H9 (cell line): ENCODE measurements around the gene XXYLT1. TPM values are rescaled to one million over a fixed set of nuclear protein-coding genes. Genes with fewer than 3 reads are reported as not detected.

Experiments used
- DNase-seq: peaks from one replicate; pipeline ENCODE4 v3.0.0-alpha.2; 2017
- H2AFZ ChIP-seq: one replicate; pipeline ENCODE4 v1.6.1; 2013; ENCODE audit warnings: mild to moderate bottlenecking, low read length, control low read depth, moderate library complexity
- H2AK5ac ChIP-seq: 2 replicates; pipeline ENCODE4 v1.6.1; 2013; ENCODE audit warnings: low read length, control low read depth, mixed read lengths; ENCODE audit not compliant: insufficient read length
- H2BK120ac ChIP-seq: one replicate; pipeline ENCODE4 v1.6.1; 2013; ENCODE audit warnings: low read depth, mild to moderate bottlenecking, low read length, control low read depth, inconsistent platforms; ENCODE audit not compliant: poor library complexity, severe bottlenecking
- H2BK12ac ChIP-seq: 2 replicates; pipeline ENCODE4 v1.6.1; 2013; ENCODE audit warnings: low read length, control low read depth, mixed read lengths, low read depth; ENCODE audit not compliant: insufficient read length
- H2BK15ac ChIP-seq: 2 replicates; pipeline ENCODE4 v1.6.1; 2013; ENCODE audit warnings: low read depth, low read length, control low read depth
- H2BK20ac ChIP-seq: one replicate; pipeline ENCODE4 v1.6.1; 2013; ENCODE audit warnings: low read depth, mild to moderate bottlenecking, low read length, control low read depth, inconsistent platforms; ENCODE audit not compliant: poor library complexity, severe bottlenecking
- H2BK5ac ChIP-seq: 2 replicates; pipeline ENCODE4 v1.6.1; 2013; ENCODE audit warnings: low read length, control low read depth, mixed read lengths; ENCODE audit not compliant: insufficient read length
- H3K14ac ChIP-seq: 2 replicates; pipeline ENCODE4 v1.6.1; 2013; ENCODE audit warnings: low read length, control low read depth; ENCODE audit not compliant: insufficient read depth
- H3K18ac ChIP-seq: 2 replicates; pipeline ENCODE4 v1.6.1; 2013; ENCODE audit warnings: low read depth, mild to moderate bottlenecking, mixed read lengths, low read length, control low read depth; ENCODE audit not compliant: insufficient read length
- H3K23ac ChIP-seq: 2 replicates; pipeline ENCODE4 v1.6.1; 2013; ENCODE audit warnings: low read length, control low read depth, mixed read lengths, low read depth; ENCODE audit not compliant: insufficient read length
- H3K23me2 ChIP-seq: 2 replicates; pipeline ENCODE4 v1.6.1; 2013; ENCODE audit warnings: low read depth, mild to moderate bottlenecking, mixed read lengths, low read length, control low read depth; ENCODE audit not compliant: insufficient read length, poor library complexity, severe bottlenecking
- H3K27ac ChIP-seq: 2 replicates; pipeline ENCODE4 v1.5.1; 2013; ENCODE audit warnings: low read length, control low read depth, mixed read lengths, low read depth; ENCODE audit not compliant: insufficient read length
- H3K27me3 ChIP-seq: 2 replicates; pipeline ENCODE4 v1.6.1; 2013; ENCODE audit warnings: low read length, control low read depth, inconsistent platforms; ENCODE audit not compliant: insufficient read depth
- H3K4ac ChIP-seq: 2 replicates; pipeline ENCODE4 v1.6.1; 2013; ENCODE audit warnings: low read depth, mild to moderate bottlenecking, control low read depth, inconsistent platforms, low read length, moderate library complexity
- H3K4me1 ChIP-seq: 2 replicates; pipeline ENCODE4 v1.6.1; 2013; ENCODE audit warnings: low read length, control low read depth, inconsistent platforms; ENCODE audit not compliant: insufficient read depth
- H3K4me2 ChIP-seq: 2 replicates; pipeline ENCODE4 v1.6.1; 2013; ENCODE audit warnings: low read length, control low read depth, mixed read lengths; ENCODE audit not compliant: insufficient read length, insufficient read depth
- H3K56ac ChIP-seq: 2 replicates; pipeline ENCODE4 v1.6.1; 2013; ENCODE audit warnings: low read depth, mild to moderate bottlenecking, mixed read lengths, low read length, control low read depth; ENCODE audit not compliant: insufficient read length
- H3K79me1 ChIP-seq: 2 replicates; pipeline ENCODE4 v1.6.1; 2013; ENCODE audit warnings: low read depth, mild to moderate bottlenecking, moderate library complexity, low read length, control low read depth, inconsistent platforms; ENCODE audit not compliant: insufficient read depth, poor library complexity, severe bottlenecking
- H3K79me2 ChIP-seq: 2 replicates; pipeline ENCODE4 v1.6.1; 2013; ENCODE audit warnings: low read length, control low read depth, inconsistent platforms; ENCODE audit not compliant: insufficient read depth
- H3K9ac ChIP-seq: 2 replicates; pipeline ENCODE4 v1.6.1; 2013; ENCODE audit warnings: low read length, control low read depth, mixed read lengths; ENCODE audit not compliant: insufficient read length; ENCODE audit errors: extremely low read depth
- H3K9me3 ChIP-seq: one replicate; pipeline ENCODE4 v1.6.1; 2013; ENCODE audit warnings: low read depth, low read length, inconsistent platforms; ENCODE audit not compliant: control insufficient read depth
- H3T11ph ChIP-seq: one replicate; pipeline ENCODE4 v1.6.1; 2013; ENCODE audit warnings: mild to moderate bottlenecking, low read length, control low read depth, inconsistent platforms
- H4K20me1 ChIP-seq: one replicate; pipeline ENCODE4 v1.6.1; 2013; ENCODE audit not compliant: control insufficient read depth, insufficient read length, insufficient read depth
- H4K5ac ChIP-seq: 2 replicates; pipeline ENCODE4 v1.6.1; 2013; ENCODE audit warnings: low read depth, mild to moderate bottlenecking, mixed read lengths, low read length, control low read depth; ENCODE audit not compliant: insufficient read length
- H4K8ac ChIP-seq: replicated peaks from 2 replicates; pipeline ENCODE4 v1.6.1; 2013; ENCODE audit warnings: low read length, control low read depth, mixed read lengths, low read depth; ENCODE audit not compliant: insufficient read length
- H4K91ac ChIP-seq: 2 replicates; pipeline ENCODE4 v1.6.1; 2013; ENCODE audit warnings: low read depth, mild to moderate bottlenecking, moderate library complexity, mixed read lengths, low read length, control low read depth; ENCODE audit not compliant: insufficient read length
- H3K27ac Mint-ChIP-seq, 3 experiments: 2 replicates in 2 of 3; 3 replicates in 1 of 3; pipeline ENCODE4 v1.8.0; 2020 to 2021; ENCODE audit warnings: mixed read lengths in 3 of 3, mild to moderate bottlenecking in 1 of 3, moderate library complexity in 1 of 3
- H3K27me3 Mint-ChIP-seq: 2 replicates; pipeline ENCODE4 v1.8.0; 2021; ENCODE audit warnings: low read depth, mild to moderate bottlenecking, moderate library complexity, mixed read lengths
- H3K36me3 Mint-ChIP-seq, 3 experiments: 2 replicates in 2 of 3; 3 replicates in 1 of 3; pipeline ENCODE4 v1.8.0; 2020 to 2021; ENCODE audit warnings: low read depth in 3 of 3, mixed read lengths in 3 of 3; ENCODE audit not compliant: insufficient read depth in 1 of 3
- H3K4me1 Mint-ChIP-seq, 2 experiments: 2 replicates each; pipeline ENCODE4 v1.8.0; 2020; ENCODE audit warnings: mixed read lengths in 2 of 2
- H3K4me3 Mint-ChIP-seq, 2 experiments: 2 replicates in 1 of 2; 3 replicates in 1 of 2; pipeline ENCODE4 v1.8.0; 2020 to 2021; ENCODE audit warnings: mild to moderate bottlenecking in 2 of 2, mixed read lengths in 2 of 2, moderate library complexity in 1 of 2
- H3K9me3 Mint-ChIP-seq, 2 experiments: 2 replicates in 1 of 2; 3 replicates in 1 of 2; pipeline ENCODE4 v1.8.0; 2020; ENCODE audit warnings: mild to moderate bottlenecking in 2 of 2, mixed read lengths in 2 of 2, moderate library complexity in 1 of 2
- CTCF ChIP-seq: fragments of 200-600 bp; sonication (generic); conservative IDR thresholded peaks from 3 replicates; pipeline ENCODE4 v1.8.0; 2021; ENCODE audit warnings: antibody characterized with exemption, mild to moderate bottlenecking
- WGBS: extraction: QIAGEN DNeasy Blood & Tissue Kit; methylation state at CpG from one replicate; pipeline ENCODE4 v1.1.7; 2013; ENCODE audit warnings: missing lambda C conversion rate, low lambda C conversion rate, mixed read lengths; ENCODE audit not compliant: insufficient read length; ENCODE audit errors: extremely low coverage; 5-methylcytosine and 5-hydroxymethylcytosine counted together
- total RNA-seq: library from RNA; stranded (reverse); gene quantifications from 2 replicates; pipeline ENCODE4 v1.2.1, GENCODE V29; 2021

XXYLT1 gene
- total RNA-seq, 1 experiment from 2014 or later = 22.7 TPM

DNA sequence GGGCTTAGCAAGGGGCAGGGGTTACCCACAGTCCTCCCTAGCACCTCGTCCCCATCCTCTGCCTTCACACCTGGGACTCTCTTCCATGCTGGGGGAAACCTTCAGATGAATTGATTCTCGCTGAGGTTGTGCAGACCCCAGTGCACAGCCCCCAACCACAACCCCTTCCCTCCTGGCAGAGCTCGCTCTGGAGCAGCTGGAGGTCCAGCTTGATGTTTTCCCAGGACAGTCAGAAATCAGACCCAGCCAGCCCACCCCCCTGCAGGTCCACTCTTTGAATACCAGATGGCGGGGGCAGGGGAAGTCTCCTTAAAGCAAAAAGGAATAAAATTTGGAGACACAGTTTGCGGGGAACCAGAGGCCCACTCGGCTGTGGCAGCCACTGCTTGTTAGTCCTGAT, 234.4 kb downstream of the XXYLT1 start:
- no peak overlapping the region for H3K56ac ChIP-seq
- H4K5ac ChIP-seq = no peak overlapping the region
- Mint-ChIP-seq H3K9me3 (peaks cover 0 to 5% of the 10 kb centered on the region in 2 experiments; a peak in 4 of 5 replicates), H3K4me1 (peaks cover 41 to 59% of the 10 kb centered on the region in 2 experiments), H3K27ac (peak overlapping the region in 1 of 3 experiments; percentile 63; a peak in 1 of 7 replicates), H3K4me3 (peak overlapping the region in 1 of 2 experiments; percentile 36; a peak in 1 of 5 replicates), H3K27me3 (peaks cover 10% of the 10 kb centered on the region), H3K36me3 (no peaks in the 10 kb centered on the region)
- H3K14ac ChIP-seq = no peak overlapping the region
- no CpG with 5 or more reads among the region's 6 CpGs for WGBS
- no peaks in the 10 kb centered on the region for H3K79me1 ChIP-seq
- no peak overlapping the region for H2AK5ac ChIP-seq
- H2BK120ac ChIP-seq = no peak overlapping the region
- DNase-seq = no peak
- H3K4ac ChIP-seq = no peak overlapping the region
- H2AFZ ChIP-seq = no peak overlapping the region
- no peaks in the 10 kb centered on the region for H3K23me2 ChIP-seq
- H2BK20ac ChIP-seq = no peak overlapping the region
- no peak overlapping the region for H4K8ac ChIP-seq
- TF ChIP-seq CTCF = no peak
- peaks cover 5% of the 10 kb centered on the region; the same call in 1 of the 2 replicates for H3K4me1 ChIP-seq
- no peak overlapping the region for H2BK5ac ChIP-seq
- no peaks in the 10 kb centered on the region for H4K20me1 ChIP-seq
- no peak overlapping the region for H2BK15ac ChIP-seq
- H3K27me3 ChIP-seq = no peaks in the 10 kb centered on the region; the same call in 1 of the 2 replicates
- no peak overlapping the region for H3T11ph ChIP-seq
- H4K91ac ChIP-seq = no peak overlapping the region
- H3K23ac ChIP-seq = no peak overlapping the region
- no peak overlapping the region for H3K27ac ChIP-seq
- H3K9ac ChIP-seq = no peak overlapping the region
- H3K79me2 ChIP-seq = no peaks in the 10 kb centered on the region
- H3K4me2 ChIP-seq = no peak overlapping the region
- no peak overlapping the region for H3K18ac ChIP-seq
- H2BK12ac ChIP-seq = no peak overlapping the region
- no peaks in the 10 kb centered on the region for H3K9me3 ChIP-seq
